NCI-H1092 (cell line): ENCODE measurements around the gene TSPEAR.

Experiments used
- DNase-seq: peaks from one replicate; lab custom pipeline; 2025; lab: John Stamatoyannopoulos, UW

TSPEAR gene

GRCh38 chr21:44462086-44462833 is 249.1 kb downstream of the TSPEAR start:
- no peak for DNase-seq

DNA sequence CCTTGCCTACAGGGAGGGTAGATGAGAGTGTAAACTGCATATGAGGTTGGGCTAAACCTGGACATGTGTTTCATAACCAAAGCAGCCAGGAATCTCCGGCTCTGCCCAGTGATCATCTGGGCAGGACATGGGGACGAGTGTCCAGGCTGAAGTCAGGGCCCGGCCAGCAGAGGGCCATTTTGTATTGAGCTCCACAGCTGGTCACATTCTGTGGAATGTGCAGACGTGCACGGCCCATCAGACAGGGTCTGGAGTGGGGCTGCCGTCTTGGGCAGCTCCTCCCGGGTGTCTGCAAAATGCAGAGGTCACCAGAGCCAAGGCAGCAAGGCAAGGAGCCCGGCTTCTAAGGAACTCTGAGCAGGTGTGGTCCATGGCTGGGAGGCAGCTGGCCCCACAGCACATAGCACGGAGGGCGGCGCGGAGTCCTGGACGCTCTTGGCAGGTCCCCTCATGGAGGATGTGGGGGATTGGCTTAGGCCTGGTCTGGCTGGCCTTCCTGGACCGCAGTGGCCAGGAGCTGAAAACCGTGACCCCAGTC is 249.8 kb downstream of the TSPEAR start:
- DNase-seq, result no peak

DNA sequence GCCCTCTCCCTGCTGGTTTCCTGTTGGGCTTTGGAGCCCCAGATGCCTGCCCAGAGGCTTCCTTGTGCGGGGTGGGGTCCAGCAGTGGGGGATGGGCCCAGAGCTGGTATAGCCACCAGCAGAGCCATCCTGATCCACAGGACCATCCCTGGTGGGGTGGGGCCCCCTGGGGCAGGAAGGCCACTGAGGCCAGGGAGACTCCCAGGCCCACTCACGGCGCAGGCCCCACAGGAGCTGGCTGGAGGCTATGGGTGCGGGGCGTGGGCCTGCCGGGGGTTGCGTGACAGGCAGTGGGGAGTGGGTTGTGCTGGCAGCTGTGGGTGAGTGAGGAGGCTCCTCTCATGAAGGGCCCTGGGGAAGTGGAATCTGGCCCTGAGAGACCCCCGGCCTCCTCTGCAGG is 250.4 kb downstream of the TSPEAR start:
- no peak for DNase-seq

- no peak for DNase-seq
Observed at GRCh38 chr21:44460441-44460755, 251.0 kb downstream of the TSPEAR start.

- DNase-seq, result no peak
Observed at GRCh38 chr21:44459712-44460440, 251.5 kb downstream of the TSPEAR start.

DNA sequence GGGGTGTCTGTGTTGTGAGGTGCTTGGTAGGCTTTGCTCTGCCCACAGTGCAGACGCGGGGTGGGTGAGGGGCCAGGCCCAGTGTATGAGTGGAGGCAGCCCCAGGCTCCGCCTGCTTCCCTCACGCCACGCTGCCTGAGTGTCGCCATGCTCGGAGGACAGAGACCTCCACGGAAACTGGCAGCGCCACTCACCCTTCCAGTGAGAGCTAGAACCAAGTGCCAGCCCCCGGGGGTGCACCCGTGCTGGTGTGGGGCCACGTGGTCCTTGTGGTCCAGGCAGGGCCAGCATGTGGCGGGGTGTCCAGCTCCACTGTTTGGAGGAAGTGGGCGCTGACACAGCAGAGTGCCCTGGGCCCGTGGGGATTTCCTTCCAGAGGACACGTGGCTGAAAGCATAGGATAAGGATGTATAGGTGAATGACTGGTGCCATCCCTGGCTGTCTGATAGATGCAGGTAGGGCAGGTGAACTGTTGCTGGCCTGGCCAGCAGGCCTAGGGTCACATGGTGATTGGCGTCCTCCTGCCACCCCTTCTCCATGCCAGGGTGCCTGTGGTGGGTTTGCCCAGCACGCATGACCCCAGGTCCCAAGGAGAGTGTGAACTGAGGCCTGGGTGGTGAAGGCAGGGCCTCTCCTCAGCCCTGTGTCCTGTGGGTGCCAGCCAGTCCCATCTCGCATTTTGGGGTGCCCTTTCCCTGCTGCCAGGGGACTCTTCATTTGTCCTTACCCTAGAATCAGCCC is 252.2 kb downstream of the TSPEAR start:
- no peak for DNase-seq

DNA sequence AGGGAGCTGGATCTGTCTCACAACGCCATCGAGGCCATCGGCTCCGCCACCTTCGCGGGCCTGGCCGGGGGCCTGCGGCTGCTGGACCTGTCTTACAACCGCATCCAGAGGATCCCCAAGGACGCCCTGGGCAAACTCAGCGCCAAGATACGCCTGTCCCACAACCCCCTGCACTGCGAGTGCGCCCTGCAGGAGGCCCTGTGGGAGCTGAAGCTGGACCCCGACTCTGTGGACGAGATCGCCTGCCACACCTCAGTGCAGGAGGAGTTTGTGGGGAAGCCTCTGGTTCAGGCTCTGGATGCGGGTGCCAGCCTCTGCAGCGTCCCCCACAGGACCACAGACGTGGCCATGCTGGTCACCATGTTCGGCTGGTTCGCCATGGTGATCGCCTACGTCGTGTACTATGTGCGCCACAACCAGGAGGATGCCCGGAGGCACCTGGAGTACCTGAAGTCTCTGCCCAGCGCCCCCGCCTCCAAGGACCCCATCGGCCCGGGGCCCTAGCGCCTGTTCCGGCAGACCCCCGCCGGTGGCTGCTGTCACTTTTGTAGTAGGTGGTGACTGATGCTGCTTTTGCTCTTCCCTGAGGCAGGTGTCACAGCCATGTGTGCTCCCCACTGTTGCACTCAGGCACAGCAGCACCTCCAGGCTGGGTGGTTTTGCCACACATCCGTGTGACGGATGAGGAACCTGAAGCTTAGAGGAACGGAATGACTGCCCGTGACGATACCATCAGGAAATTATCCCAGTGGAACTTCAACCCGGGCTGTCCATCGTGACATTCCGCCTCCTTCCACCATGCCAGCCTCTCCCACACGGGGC is 254.2 kb downstream of the TSPEAR start:
- no peak for DNase-seq

GRCh38 chr21:44456214-44456914 is 255.0 kb downstream of the TSPEAR start:
- no peak for DNase-seq

GRCh38 chr21:44455524-44456213 is 255.7 kb downstream of the TSPEAR start:
- DNase-seq, result peak; percentile 13

GRCh38 chr21:44454747-44455523 is 256.4 kb downstream of the TSPEAR start, which contains the start of gene LRRC3:
LRRC3 (plus strand) TSS chr21:44455510; CDS start chr21:44456645, 1,135 bp downstream.
- DNase-seq, result peak; percentile 89

DNA sequence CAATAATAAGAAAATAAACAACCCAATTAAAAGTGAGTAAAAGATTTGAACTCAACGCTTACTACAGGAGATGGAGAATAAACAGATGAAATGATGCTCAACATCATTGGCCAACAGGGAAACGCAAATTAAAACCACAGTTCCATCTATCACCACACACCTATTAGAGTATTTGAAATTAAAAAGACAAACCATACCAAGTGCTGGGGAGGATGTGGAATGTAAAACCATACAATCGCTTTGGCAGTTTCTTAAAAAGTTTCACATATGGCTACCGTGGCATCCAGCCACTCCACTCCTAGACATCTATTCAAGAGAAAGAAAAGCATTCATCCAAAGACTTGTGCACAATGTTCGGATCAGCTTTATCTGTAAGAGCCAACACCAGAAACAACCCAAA is 257.3 kb downstream of the TSPEAR start:
- no peak for DNase-seq

- no peak for DNase-seq
Observed at GRCh38 chr21:44453120-44453519, 258.3 kb downstream of the TSPEAR start.

- no peak for DNase-seq
Observed at GRCh38 chr21:44450999-44451398, 260.4 kb downstream of the TSPEAR start.

GRCh38 chr21:44450402-44450801 is 261.0 kb downstream of the TSPEAR start:
- DNase-seq, result no peak

GRCh38 chr21:44449473-44450363 is 261.7 kb downstream of the TSPEAR start:
- DNase-seq, result no peak

- DNase-seq, result no peak
Observed at GRCh38 chr21:44448651-44449131, 262.7 kb downstream of the TSPEAR start.
